ENCODE data around the gene PXT1.
A peak's percentile ranks its signal among the peaks of the same experiment; 100 is the strongest.

Gene PXT1

GRCh38 chr6:36387440-36388303 lies 55.0 kb downstream of the PXT1 start, which contains the start of gene ETV7:
Gene ETV7, minus strand, starts transcription at chr6:36387669. Its CDS starts 128 bp downstream, at chr6:36387541.
- DNase-seq = no peak

DNA sequence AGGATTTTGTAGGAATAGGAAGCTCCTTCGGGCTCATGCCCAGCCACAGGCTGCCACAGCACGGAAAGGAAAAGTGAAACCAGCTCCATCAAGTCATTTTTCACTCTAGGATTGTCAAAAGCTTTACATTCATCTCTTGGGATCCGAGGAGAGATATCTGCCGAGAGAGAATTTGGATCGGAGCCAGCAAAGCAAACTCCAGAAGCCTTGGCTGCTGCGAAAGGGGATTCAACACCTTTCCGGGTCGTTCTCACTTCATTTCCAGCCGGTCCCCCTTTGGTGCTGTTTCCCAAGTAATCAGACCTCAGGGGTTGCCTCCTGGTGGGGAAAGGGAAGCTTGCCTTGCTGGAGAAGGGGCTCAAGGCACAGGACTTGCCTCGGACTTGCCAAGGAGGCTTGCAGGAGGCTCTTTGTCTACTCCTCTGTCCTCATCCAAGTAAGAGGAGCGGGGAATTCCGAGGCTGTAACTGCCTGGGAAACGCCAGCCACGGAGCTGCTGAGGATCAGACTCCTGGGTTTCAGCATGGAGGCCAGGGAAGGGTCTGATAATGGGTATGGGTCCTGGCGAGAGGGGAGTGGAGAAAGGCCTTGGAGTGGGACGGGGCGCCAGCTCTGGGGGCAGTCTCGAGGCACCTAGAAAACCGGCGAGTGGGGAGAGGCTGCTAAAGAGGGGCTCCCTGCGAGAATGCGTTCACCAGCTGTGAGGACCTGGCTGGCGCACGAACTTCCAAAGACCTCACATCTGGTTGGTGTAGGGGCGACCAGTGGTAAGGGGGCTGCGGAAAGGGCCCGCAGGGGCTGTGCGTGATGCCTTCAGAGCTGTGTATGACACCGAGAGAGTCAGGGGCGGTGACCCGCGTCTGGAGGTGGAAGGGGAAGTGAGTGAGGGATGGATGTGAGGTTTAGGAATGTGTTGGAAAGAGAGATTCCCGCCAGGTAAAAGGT lies 55.9 kb downstream of the PXT1 start:
- peak; percentile 35 for DNase-seq

- DNase-seq = no peak
These were observed 58.6 kb downstream of the PXT1 start for GRCh38 chr6:36384095-36384494.

GRCh38 chr6:36383606-36384005 lies 59.0 kb downstream of the PXT1 start:
- no peak for DNase-seq

GRCh38 chr6:36382976-36383375 lies 59.7 kb downstream of the PXT1 start:
- no peak for DNase-seq

DNA sequence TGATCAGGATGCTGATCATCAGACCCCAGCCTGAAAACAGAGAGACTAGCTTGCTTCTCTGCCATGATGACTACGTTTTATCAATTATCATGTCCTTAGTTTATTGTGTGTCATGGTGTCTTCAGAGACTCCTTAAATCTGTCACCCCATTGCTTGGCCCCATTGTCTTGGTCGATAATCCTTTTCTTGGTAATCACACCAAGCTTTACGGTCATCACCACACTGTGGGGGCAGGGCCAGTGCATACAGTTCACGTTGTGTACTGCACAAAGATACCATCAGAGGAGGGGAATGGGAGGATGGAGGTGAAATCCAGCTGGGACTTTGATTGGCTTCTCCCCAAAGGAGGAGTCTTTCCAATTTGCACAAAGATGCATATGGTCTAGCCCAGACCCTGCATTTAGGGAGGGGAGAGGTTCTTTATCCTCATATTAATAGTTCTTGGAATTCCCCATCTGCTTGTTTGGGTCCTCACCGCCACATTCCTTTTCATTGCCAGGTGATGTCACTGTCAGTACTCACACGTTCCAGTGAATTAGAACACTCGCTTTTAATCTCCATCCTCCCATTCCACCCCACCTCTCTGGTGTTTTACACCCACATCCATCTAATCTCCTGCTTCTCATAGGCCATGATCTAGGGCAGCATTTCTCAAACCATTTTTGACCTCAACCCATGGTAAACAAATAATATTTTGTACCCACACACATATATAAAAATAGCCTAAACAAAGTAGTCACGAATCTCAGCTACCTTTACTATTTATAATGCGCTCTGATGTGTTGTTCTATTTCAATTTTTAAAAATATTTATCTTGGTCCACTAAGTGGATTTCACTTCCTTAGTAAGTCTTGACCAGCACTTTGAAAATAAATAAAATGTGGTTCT lies 60.9 kb downstream of the PXT1 start:
- DNase-seq = no peak

DNA sequence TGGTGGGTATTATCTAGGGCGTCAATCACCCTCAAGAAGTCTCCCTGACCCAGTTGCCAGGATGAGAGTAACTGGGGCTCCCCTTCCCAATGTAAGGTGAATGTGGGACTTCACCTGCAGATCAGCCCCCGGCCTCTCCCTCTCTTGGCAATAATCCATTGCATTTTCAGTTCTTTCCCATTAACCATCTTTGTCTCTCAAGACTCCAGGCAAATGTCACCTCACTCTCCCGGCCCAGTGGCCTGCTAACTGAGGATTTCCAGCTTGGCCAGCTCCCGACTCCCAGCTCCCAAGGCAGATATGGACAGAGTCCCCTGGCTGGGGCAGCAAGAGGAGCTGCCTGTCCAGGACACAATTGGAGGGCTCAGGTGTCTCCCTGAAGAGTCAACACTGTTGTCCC lies 62.5 kb downstream of the PXT1 start:
- DNase-seq = no peak

DNA sequence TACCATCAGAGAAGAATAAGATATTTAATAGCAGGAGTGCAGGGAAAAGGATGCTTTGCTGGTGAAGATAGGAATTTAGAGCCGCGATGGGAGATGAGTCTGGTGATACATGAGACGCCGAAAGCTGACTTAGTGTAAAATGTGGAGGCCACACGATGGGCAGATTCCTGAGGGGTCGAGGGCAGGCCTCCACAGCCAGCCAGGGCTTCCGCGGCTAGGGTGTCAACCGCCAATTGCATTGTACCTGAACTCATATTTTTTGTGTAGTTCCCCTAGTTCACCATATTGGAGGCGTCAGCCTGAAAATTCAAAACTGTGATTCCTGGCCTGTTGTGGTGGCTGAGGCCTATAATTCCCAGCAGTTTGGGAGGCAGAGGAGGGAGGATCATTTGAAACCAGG lies 63.7 kb downstream of the PXT1 start:
- DNase-seq = no peak

DNA sequence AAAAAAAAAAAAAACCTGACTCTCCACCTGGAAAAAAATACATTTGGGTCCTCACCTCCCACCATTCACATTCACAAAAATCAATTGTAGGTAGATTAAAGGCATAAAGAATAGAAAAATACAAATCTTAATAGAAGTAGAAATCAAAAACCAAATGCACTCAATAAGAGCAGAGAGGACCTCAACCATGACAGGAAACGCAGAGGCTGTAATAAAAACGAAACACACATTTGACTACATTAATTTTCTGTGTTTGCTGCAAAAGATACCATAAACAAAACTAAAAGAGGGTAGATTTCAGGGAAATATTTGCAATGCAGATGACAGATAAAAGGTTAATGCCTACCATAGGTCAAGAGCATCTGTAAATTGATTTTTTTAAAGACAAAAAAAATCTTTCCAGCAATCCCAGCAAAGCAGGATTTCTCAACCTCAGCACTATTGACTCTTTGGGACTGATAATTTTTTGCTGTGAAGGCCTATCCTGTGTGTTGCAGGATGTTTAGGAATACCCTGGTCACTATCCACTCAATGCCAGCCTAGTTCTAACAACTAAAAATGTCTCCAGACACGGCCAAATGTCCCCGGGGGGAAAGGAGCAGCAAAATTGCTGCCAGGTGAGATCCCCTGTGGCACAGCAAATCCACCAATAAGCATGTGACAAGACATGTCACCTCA lies 64.3 kb downstream of the PXT1 start:
- no peak for DNase-seq

- no peak for DNase-seq
These were observed 65.1 kb downstream of the PXT1 start for GRCh38 chr6:36377594-36377993.

- DNase-seq = no peak
These were observed 65.9 kb downstream of the PXT1 start for GRCh38 chr6:36376742-36377141.

DNA sequence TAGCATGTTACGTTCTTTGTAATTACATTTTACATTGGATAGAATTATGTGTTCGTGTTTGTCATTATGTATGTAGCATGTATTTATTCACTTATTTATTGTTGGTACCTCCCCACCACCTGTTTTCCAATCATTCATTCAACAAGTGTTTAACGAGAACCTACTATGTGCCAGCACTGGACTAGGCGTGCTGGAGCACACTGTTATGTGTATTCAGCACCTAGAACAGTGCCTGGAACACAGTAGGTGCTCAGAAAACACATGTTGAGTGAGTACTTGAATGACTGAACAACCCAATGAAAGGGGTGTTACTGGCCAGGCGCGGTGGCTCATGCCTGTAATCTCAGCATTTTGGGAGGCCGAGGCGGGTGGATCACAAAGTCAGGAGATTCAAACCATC lies 66.5 kb downstream of the PXT1 start:
- no peak for DNase-seq

GRCh38 chr6:36375644-36376155 lies 67.0 kb downstream of the PXT1 start:
- DNase-seq = no peak

DNA sequence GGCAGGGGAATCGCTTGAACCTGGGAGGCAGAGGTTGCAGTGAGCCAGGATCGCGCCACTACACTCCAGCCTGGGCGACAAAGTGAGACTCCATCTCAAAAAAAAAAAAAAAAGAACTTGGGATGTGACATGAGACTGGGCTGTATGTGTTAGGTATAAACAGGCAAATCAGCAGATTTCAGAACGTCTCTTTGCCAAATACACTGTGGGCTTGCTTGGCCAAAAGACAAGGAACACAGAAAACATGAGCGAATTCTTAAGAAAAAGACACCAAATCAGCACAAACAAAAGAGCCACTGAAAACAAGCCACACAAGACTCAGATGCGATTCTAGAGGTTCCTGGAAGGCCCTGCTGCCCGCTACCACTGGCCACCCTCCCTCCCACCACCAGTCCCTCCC lies 67.7 kb downstream of the PXT1 start:
- no peak for DNase-seq

DNA sequence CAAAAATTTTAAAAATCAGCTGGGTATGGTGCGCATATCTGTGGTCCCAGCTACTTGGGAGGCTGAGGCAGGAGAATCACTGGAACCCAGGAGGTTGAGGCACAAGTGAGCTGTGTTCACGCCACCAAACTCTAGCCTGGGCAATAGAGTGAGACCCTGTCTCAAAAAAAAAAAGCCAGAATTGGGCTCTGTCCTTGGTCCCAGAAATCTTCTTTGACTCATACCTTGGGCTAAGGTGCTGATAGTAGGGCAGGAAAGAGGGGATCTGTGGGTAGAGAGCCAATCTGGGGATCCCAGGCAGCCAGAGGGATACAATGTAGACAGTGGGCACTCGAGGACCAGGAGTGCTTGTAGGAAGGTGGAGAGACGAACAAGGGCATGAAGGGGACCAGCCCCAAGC lies 68.5 kb downstream of the PXT1 start:
- no peak for DNase-seq

GRCh38 chr6:36373368-36374019 lies 69.2 kb downstream of the PXT1 start:
- DNase-seq = no peak

DNA sequence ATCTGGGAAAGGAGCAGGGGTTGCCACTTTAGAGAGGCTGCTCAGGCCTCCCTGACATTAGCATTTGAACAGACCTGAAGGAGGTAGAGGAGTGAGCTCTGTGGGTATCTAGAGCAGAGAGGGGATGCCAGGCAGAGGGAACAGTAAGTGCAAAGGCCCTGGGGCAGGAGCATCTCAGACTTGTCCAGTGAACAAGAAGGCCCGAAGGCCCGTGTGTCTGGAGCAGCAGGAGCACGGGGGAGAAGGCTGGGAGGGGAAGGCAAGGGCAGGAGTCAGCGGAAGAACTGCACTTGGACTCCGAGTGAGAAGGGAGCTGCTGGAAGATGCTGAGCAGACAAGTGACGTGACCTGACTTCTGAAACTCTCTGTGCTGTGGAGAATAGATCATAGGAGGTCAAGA lies 70.6 kb downstream of the PXT1 start:
- no peak for DNase-seq

GRCh38 chr6:36371211-36371610 lies 71.4 kb downstream of the PXT1 start:
- DNase-seq = no peak

DNA sequence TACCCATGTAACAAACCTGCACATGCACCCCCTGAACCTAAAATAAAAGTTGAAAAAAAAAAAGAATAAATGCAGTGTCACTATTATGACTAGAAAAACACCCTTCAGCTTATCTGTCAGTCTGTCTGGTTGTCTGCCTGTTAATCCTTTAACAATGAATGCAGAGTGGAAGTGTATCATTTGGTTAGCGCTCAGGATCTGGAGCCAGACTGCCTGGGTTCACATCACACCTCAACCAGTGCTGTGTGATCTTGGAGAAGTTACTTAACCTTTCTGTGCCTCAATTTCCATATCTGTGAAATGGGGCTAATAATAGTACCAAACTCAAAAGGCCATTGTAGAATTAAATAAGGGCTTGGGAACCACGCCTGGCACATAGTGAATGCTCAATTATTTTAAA lies 72.0 kb downstream of the PXT1 start:
- no peak for DNase-seq

GRCh38 chr6:36368921-36369865 lies 73.5 kb downstream of the PXT1 start:
- no peak for DNase-seq

Measured in NCI-H2227 treated with DMSO at 0.1 percent for 48 hours (cell line).